ENCODE measurements around the gene KRTAP13-4. TPM values are rescaled to one million over a fixed set of nuclear protein-coding genes. Genes with fewer than 3 reads are reported as not detected.

The KRTAP13-4 gene
- total RNA-seq, 1 experiment from 2014 or later = not detected

- Histone ChIP-seq H3K27me3 (no peaks in the 10 kb centered on the region), H3K4me3 (no peak overlapping the region), H3K9me3 (no peaks in the 10 kb centered on the region), H3K36me3 (no peaks in the 10 kb centered on the region)
- DNase-seq = no peak
Measured at GRCh38 chr21:30468900-30469714, 39.1 kb downstream of the KRTAP13-4 start.

GRCh38 chr21:30478004-30478403, 48.0 kb downstream of the KRTAP13-4 start:
- no peak for DNase-seq
- Histone ChIP-seq H3K36me3 (no peaks in the 10 kb centered on the region), H3K9me3 (no peaks in the 10 kb centered on the region), H3K4me3 (no peak overlapping the region), H3K27me3 (no peaks in the 10 kb centered on the region)

GRCh38 chr21:30479259-30479658, 49.2 kb downstream of the KRTAP13-4 start:
- DNase-seq = no peak
- Histone ChIP-seq H3K9me3 (no peaks in the 10 kb centered on the region), H3K4me3 (no peak overlapping the region), H3K36me3 (no peaks in the 10 kb centered on the region), H3K27me3 (no peaks in the 10 kb centered on the region)

DNA sequence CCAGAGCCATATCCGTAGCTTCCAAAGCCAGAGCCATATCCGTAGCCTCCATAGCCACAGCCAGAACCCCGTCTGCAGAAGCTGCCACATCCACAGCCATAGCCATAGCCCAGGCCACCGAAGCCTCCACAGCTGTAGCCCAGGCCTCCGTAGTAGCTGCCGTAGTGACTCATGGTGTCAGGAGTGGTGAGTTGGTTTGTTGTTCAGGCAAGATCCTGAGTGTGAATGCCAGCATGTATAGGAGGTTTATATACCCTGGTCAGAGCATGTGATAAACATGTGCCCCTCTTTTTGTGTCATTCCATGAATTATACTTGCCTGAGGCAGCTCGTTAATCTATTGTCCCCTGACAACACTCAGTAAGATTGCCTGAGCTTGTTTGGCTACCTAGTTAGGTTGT, 50.1 kb downstream of the KRTAP13-4 start, which contains the start of gene KRTAP19-1:
Gene KRTAP19-1, minus strand, starts transcription at position 223 of the 400 bp plus-strand sequence. Its CDS starts 50 bp downstream, at position 173.
- Histone ChIP-seq H3K9me3 (no peaks in the 10 kb centered on the region), H3K4me3 (no peak within 1 kb of the TSS), H3K27me3 (no peaks in the 10 kb centered on the region), H3K36me3 (no peaks in the 10 kb centered on the region)
- no peak for DNase-seq

Other genes with a start within 250 kb of the KRTAP13-4 start
- gene CLDN8, start 214.1 kb upstream of the KRTAP13-4 start, total RNA-seq (2014; rRNA removed; shearing (Covaris generic); ENCODE audit: low replicate concordance) = not detected in 2 replicates
- not detected in 2 replicates for gene KRTAP24-1, start 147.3 kb upstream of the KRTAP13-4 start, total RNA-seq (2014; rRNA removed; shearing (Covaris generic); ENCODE audit: low replicate concordance)
- gene KRTAP25-1, start 140.7 kb upstream of the KRTAP13-4 start, total RNA-seq (2014; rRNA removed; shearing (Covaris generic); ENCODE audit: low replicate concordance) = not detected in 2 replicates
- gene KRTAP26-1, start 109.9 kb upstream of the KRTAP13-4 start, total RNA-seq (2014; rRNA removed; shearing (Covaris generic); ENCODE audit: low replicate concordance) = not detected in 2 replicates
- gene KRTAP27-1, start 92.5 kb upstream of the KRTAP13-4 start, total RNA-seq (2014; rRNA removed; shearing (Covaris generic); ENCODE audit: low replicate concordance) = not detected in 2 replicates
- not detected in 2 replicates for gene KRTAP23-1, start 81.6 kb upstream of the KRTAP13-4 start, total RNA-seq (2014; rRNA removed; shearing (Covaris generic); ENCODE audit: low replicate concordance)
- not detected in 2 replicates for gene KRTAP13-2, start 57.9 kb upstream of the KRTAP13-4 start, total RNA-seq (2014; rRNA removed; shearing (Covaris generic); ENCODE audit: low replicate concordance)
- gene KRTAP13-1, start 34.2 kb upstream of the KRTAP13-4 start, total RNA-seq (2014; rRNA removed; shearing (Covaris generic); ENCODE audit: low replicate concordance) = not detected in 2 replicates
- not detected in 2 replicates for gene KRTAP13-3, start 4.3 kb upstream of the KRTAP13-4 start, total RNA-seq (2014; rRNA removed; shearing (Covaris generic); ENCODE audit: low replicate concordance)
- gene KRTAP15-1, start 10.1 kb downstream of the KRTAP13-4 start, total RNA-seq (2014; rRNA removed; shearing (Covaris generic); ENCODE audit: low replicate concordance) = not detected in 2 replicates
- gene KRTAP19-1, start 50.1 kb downstream of the KRTAP13-4 start, total RNA-seq (2014; rRNA removed; shearing (Covaris generic); ENCODE audit: low replicate concordance) = not detected in 2 replicates
- not detected in 2 replicates for gene KRTAP19-2, start 57.2 kb downstream of the KRTAP13-4 start, total RNA-seq (2014; rRNA removed; shearing (Covaris generic); ENCODE audit: low replicate concordance)
- not detected in 2 replicates for gene KRTAP19-3, start 61.8 kb downstream of the KRTAP13-4 start, total RNA-seq (2014; rRNA removed; shearing (Covaris generic); ENCODE audit: low replicate concordance)
- gene KRTAP19-4, start 66.9 kb downstream of the KRTAP13-4 start, total RNA-seq (2014; rRNA removed; shearing (Covaris generic); ENCODE audit: low replicate concordance) = not detected in 2 replicates
- gene KRTAP19-5, start 71.9 kb downstream of the KRTAP13-4 start, total RNA-seq (2014; rRNA removed; shearing (Covaris generic); ENCODE audit: low replicate concordance) = not detected in 2 replicates
- gene KRTAP19-6, start 111.6 kb downstream of the KRTAP13-4 start, total RNA-seq (2014; rRNA removed; shearing (Covaris generic); ENCODE audit: low replicate concordance) = not detected in 2 replicates
- gene KRTAP19-7, start 131.1 kb downstream of the KRTAP13-4 start, total RNA-seq (2014; rRNA removed; shearing (Covaris generic); ENCODE audit: low replicate concordance) = not detected in 2 replicates
- not detected in 2 replicates for gene KRTAP22-2, start 160.2 kb downstream of the KRTAP13-4 start, total RNA-seq (2014; rRNA removed; shearing (Covaris generic); ENCODE audit: low replicate concordance)
- gene KRTAP6-3, start 162.2 kb downstream of the KRTAP13-4 start, total RNA-seq (2014; rRNA removed; shearing (Covaris generic); ENCODE audit: low replicate concordance) = not detected in 2 replicates
- not detected in 2 replicates for gene KRTAP6-2, start 168.7 kb downstream of the KRTAP13-4 start, total RNA-seq (2014; rRNA removed; shearing (Covaris generic); ENCODE audit: low replicate concordance)
- not detected in 2 replicates for gene KRTAP22-1, start 170.9 kb downstream of the KRTAP13-4 start, total RNA-seq (2014; rRNA removed; shearing (Covaris generic); ENCODE audit: low replicate concordance)
- gene KRTAP6-1, start 183.7 kb downstream of the KRTAP13-4 start, total RNA-seq (2014; rRNA removed; shearing (Covaris generic); ENCODE audit: low replicate concordance) = not detected in 2 replicates
- not detected in 2 replicates for gene KRTAP20-1, start 186.2 kb downstream of the KRTAP13-4 start, total RNA-seq (2014; rRNA removed; shearing (Covaris generic); ENCODE audit: low replicate concordance)
- not detected in 2 replicates for gene KRTAP20-4, start 190.4 kb downstream of the KRTAP13-4 start, total RNA-seq (2014; rRNA removed; shearing (Covaris generic); ENCODE audit: low replicate concordance)
- gene KRTAP20-2, start 205.0 kb downstream of the KRTAP13-4 start, total RNA-seq (2014; rRNA removed; shearing (Covaris generic); ENCODE audit: low replicate concordance) = not detected in 2 replicates
- gene KRTAP20-3, start 212.6 kb downstream of the KRTAP13-4 start, total RNA-seq (2014; rRNA removed; shearing (Covaris generic); ENCODE audit: low replicate concordance) = not detected in 2 replicates